IPS DF 19.7 (cell line): ENCODE data around the gene ADIPOQ.
"Not testable (repeated sequence)": the region's sequence is repeated elsewhere in the genome, so short reads cannot be mapped to it uniquely, and the experiment has no call there.

Source experiments
- DNase-seq: peaks from one replicate; pipeline ENCODE4 v3.0.0-alpha.2; 2013; ENCODE audit warnings: low read depth, low spot score

Gene ADIPOQ

DNA sequence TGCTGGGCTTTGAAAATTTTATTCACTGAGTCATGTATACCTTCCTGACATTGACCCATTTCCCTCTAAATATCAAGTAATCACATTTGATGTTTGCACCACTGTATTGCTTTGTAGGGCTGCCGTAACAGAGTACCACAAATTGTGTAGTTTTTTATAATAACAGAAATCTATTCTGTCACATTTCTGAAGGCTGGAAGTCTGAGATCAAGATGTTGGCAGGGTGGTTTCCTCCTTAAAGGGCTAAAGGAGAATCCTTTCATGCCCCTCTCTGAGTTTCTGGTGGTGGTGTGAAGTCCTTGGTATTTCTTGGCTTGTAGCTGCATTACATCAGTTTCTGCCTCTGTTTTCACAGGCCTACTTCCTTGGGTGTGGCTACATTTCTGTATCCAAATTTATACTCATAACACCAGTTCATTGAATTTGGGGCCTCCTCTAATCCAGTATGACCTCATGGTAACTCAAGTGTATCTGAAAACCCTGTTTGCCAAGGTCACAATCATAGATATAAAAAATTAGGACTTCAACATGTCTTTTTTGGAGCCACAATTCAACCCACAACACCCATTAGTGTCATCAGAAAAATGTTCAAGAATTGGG is 58.7 kb downstream of the ADIPOQ start:
- DNase-seq = no peak

DNA sequence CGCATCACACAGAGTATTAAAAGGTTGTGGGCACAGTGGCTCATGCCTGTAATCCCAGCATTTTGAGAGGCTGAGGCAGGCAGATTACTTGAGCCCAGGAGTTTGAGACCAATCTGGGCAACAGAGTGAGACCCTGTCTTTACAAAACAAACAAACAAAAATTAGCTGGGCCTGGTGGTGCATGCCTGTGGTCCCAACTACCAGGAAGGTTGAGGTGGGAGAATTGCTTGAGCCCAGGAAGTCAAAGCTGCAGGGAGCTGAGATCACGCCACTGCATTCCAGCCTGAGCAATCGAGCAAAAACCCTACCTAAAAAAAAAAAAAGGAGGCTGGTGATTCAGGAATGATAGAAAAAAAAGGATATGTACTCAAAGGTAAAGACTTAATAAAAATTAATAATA is 59.6 kb downstream of the ADIPOQ start:
- no peak for DNase-seq

GRCh38 chr3:186902713-186903112 is 60.2 kb downstream of the ADIPOQ start:
- DNase-seq = no peak

DNA sequence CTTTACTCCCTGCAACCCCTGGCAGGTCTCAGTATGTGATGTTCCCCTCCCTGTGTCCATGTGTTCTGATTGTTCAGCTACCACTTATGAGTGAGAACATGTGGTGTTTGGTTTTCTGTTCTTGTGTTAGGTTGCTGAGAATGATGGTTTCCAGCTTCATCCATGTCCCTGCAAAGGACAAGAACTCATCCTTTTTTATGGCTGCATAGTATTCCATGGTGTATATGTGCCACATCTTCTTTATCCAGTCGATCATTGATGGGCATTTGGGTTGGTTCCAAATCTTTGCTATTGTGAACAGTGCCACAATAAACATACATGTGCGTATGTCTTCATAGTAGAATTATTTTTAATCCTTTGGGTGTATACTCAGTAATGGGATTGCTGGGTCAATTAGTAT is 61.2 kb downstream of the ADIPOQ start:
- DNase-seq = not testable (repeated sequence)

DNA sequence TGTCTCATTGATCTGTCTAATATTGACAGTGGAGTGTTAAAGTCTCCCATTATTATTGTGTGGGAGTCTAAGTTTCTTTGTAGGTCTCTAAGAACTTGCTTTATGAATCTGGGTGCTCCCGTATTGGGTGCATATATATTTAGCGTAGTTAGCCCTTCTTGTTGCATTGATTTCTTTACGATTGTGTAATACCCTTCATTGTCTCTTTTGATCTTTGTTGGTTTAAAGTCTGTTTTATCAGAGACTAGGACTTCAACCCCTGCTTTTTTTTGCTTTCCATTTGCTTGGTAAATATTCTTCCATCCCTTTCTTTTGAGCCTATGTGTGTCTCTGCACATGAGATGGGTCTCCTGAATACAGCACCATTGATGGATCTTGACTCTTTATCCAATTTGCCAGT is 64.6 kb downstream of the ADIPOQ start:
- DNase-seq = not testable (repeated sequence)
